Hematopoietic multipotent progenitor cell treated with erythropoietin and hydrocortisone succinate and interleukin-3 and kit ligand, for 6 days (in vitro differentiated cells): ENCODE data around the gene PSME1.
A peak's percentile ranks its signal among the peaks of the same experiment; 100 is the strongest.

Source experiments
- DNase-seq: peaks from one replicate; pipeline ENCODE4 v3.0.0-alpha.2; 2015

Gene PSME1

GRCh38 chr14:24177041-24177825 is 41.2 kb downstream of the PSME1 start:
- DNase-seq, result no peak

GRCh38 chr14:24177891-24178290 is 41.9 kb downstream of the PSME1 start:
- DNase-seq, result no peak

- DNase-seq, result no peak
Measured at GRCh38 chr14:24178399-24179178, 42.6 kb downstream of the PSME1 start.

GRCh38 chr14:24179294-24179960 is 43.4 kb downstream of the PSME1 start:
- DNase-seq, result no peak

GRCh38 chr14:24179961-24180796 is 44.2 kb downstream of the PSME1 start:
- DNase-seq, result no peak

- peak; percentile 0 for DNase-seq
Measured at GRCh38 chr14:24181371-24182077, 45.5 kb downstream of the PSME1 start.

GRCh38 chr14:24182110-24182882 is 46.3 kb downstream of the PSME1 start:
- no peak for DNase-seq

- no peak for DNase-seq
Measured at GRCh38 chr14:24183014-24183481, 47.1 kb downstream of the PSME1 start.

GRCh38 chr14:24184104-24184970 is 48.3 kb downstream of the PSME1 start:
- DNase-seq, result no peak

- DNase-seq, result no peak
Measured at GRCh38 chr14:24185026-24185425, 49.0 kb downstream of the PSME1 start.

- no peak for DNase-seq
Measured at GRCh38 chr14:24185741-24186140, 49.7 kb downstream of the PSME1 start.

- no peak for DNase-seq
Measured at GRCh38 chr14:24186831-24187538, 51.0 kb downstream of the PSME1 start.

GRCh38 chr14:24187539-24187915 is 51.5 kb downstream of the PSME1 start:
- DNase-seq, result no peak
